ENCODE measurements around the gene CCDC87. TPM values are rescaled to one million over a fixed set of nuclear protein-coding genes. Genes with fewer than 3 reads are reported as not detected.
A peak's percentile ranks its signal among the peaks of the same experiment; 100 is the strongest.
"Not testable (repeated sequence)": the region's sequence is repeated elsewhere in the genome, so short reads cannot be mapped to it uniquely, and the experiment has no call there.

Gene CCDC87
- total and polyA plus RNA-seq, 5 donors from 2014 or later: 0.35 TPM; not detected in 4

DNA sequence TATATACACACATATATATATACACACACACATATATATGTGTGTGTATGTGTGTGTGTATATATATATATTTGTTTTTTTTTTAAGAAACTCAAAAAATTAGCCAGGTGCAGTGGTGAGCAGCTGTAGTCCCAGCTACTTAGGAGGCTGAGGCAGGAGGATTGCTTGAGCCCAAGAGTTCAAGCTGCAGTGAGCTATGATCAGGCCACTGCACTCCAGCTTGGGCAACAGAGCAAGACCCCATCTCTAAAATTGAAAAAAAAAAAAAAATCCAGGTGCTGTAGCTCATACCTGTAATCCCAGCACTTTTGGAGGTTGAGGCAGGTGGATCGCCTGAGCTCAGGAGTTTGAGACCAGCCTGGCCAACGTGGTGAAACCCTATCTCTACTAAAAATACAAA, 3.5 kb downstream of the CCDC87 start:
- not testable (repeated sequence) for DNase-seq; H3K9me3 Mint-ChIP-seq; H3K27me3 Mint-ChIP-seq; H3K27ac ChIP-seq (ENCODE audit: insufficient read depth, low read length, poor library complexity, severe bottlenecking); H3K4me3 Mint-ChIP-seq; H3K4me3 ChIP-seq (ENCODE audit: low read depth, low read length); H3K36me3 Mint-ChIP-seq; H3K27me3 ChIP-seq (ENCODE audit: control insufficient read depth, insufficient read depth, low read length); H3K36me3 ChIP-seq (ENCODE audit: control insufficient read depth, insufficient read depth, low read length); H3K9me3 ChIP-seq (ENCODE audit: control insufficient read depth in 2 of 2, low read length in 2 of 2); ATAC-seq (ENCODE audit: low read depth in 2 of 2); H3K27ac Mint-ChIP-seq
- H3K4me1 ChIP-seq (ENCODE audit: control insufficient read depth, insufficient read depth, low read length, poor library complexity, severe bottlenecking): peaks cover 11% of the 10 kb centered on the region
- H3K4me1 Mint-ChIP-seq: peaks cover 0 to 21% (median 9%) of the 10 kb centered on the region in 4 donors

DNA sequence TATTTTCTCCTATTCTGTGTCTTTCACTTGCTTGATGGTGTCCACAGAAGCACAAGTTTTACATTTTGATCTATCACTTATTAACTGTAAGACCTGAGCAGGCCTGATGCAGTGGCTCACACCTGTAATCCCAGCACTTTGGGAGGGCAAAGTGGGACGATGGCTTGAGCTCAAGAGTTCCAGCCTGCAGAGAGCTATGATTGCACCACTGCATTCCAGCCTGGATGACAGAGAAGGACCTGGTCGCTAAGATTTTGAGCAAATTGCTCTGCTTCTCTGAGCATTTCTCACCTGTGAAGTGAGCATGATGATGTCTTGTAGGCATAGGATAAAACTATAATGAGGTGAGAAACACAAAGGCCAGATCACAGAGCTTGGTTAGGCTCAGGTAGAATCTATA, 6.7 kb downstream of the CCDC87 start:
- no peaks in the 10 kb centered on the region for H3K4me1 Mint-ChIP-seq
- H3K36me3 Mint-ChIP-seq: no peaks in the 10 kb centered on the region
- Histone ChIP-seq H3K27ac (ENCODE audit: insufficient read depth, low read length, poor library complexity, severe bottlenecking) (no peak overlapping the region), H3K4me3 (ENCODE audit: low read depth, low read length) (no peak overlapping the region), H3K36me3 (ENCODE audit: control insufficient read depth, insufficient read depth, low read length) (no peaks in the 10 kb centered on the region), H3K4me1 (ENCODE audit: control insufficient read depth, insufficient read depth, low read length, poor library complexity, severe bottlenecking) (no peaks in the 10 kb centered on the region), H3K27me3 (ENCODE audit: control insufficient read depth, insufficient read depth, low read length) (no peaks in the 10 kb centered on the region), H3K9me3 (ENCODE audit: control insufficient read depth in 2 of 2, low read length in 2 of 2) (peaks cover 0 to 10% of the 10 kb centered on the region in 2 experiments)
- no peak overlapping the region for H3K27ac Mint-ChIP-seq
- DNase-seq (no peak), ATAC-seq (ENCODE audit: low read depth in 2 of 2) (no peak)
- peaks cover 0 to 8% (median 0%) of the 10 kb centered on the region in 7 donors for H3K9me3 Mint-ChIP-seq
- H3K27me3 Mint-ChIP-seq: peaks cover 4% of the 10 kb centered on the region
- H3K4me3 Mint-ChIP-seq: no peak overlapping the region

- H3K4me1 ChIP-seq (ENCODE audit: control insufficient read depth, insufficient read depth, low read length, poor library complexity, severe bottlenecking); H3K9me3 ChIP-seq (ENCODE audit: control insufficient read depth in 2 of 2, low read length in 2 of 2); H3K36me3 ChIP-seq (ENCODE audit: control insufficient read depth, insufficient read depth, low read length); H3K27me3 Mint-ChIP-seq; H3K9me3 Mint-ChIP-seq; H3K4me3 Mint-ChIP-seq; H3K27ac ChIP-seq (ENCODE audit: insufficient read depth, low read length, poor library complexity, severe bottlenecking); H3K4me3 ChIP-seq (ENCODE audit: low read depth, low read length); H3K4me1 Mint-ChIP-seq; H3K36me3 Mint-ChIP-seq; ATAC-seq (ENCODE audit: low read depth in 2 of 2); DNase-seq; H3K27ac Mint-ChIP-seq; H3K27me3 ChIP-seq (ENCODE audit: control insufficient read depth, insufficient read depth, low read length): not testable (repeated sequence)
Measured at GRCh38 chr11:66585447-66585846, 7.4 kb downstream of the CCDC87 start.

- H3K36me3 Mint-ChIP-seq; H3K9me3 Mint-ChIP-seq; H3K4me3 Mint-ChIP-seq; H3K36me3 ChIP-seq (ENCODE audit: control insufficient read depth, insufficient read depth, low read length); H3K27ac ChIP-seq (ENCODE audit: insufficient read depth, low read length, poor library complexity, severe bottlenecking); H3K27me3 ChIP-seq (ENCODE audit: control insufficient read depth, insufficient read depth, low read length); H3K9me3 ChIP-seq (ENCODE audit: control insufficient read depth in 2 of 2, low read length in 2 of 2); H3K4me1 Mint-ChIP-seq; H3K4me1 ChIP-seq (ENCODE audit: control insufficient read depth, insufficient read depth, low read length, poor library complexity, severe bottlenecking); DNase-seq; ATAC-seq (ENCODE audit: low read depth in 2 of 2); H3K4me3 ChIP-seq (ENCODE audit: low read depth, low read length); H3K27ac Mint-ChIP-seq: not testable (repeated sequence)
- H3K27me3 Mint-ChIP-seq: peaks cover 17% of the 10 kb centered on the region
Measured at GRCh38 chr11:66582565-66583147, 10.2 kb downstream of the CCDC87 start.

DNA sequence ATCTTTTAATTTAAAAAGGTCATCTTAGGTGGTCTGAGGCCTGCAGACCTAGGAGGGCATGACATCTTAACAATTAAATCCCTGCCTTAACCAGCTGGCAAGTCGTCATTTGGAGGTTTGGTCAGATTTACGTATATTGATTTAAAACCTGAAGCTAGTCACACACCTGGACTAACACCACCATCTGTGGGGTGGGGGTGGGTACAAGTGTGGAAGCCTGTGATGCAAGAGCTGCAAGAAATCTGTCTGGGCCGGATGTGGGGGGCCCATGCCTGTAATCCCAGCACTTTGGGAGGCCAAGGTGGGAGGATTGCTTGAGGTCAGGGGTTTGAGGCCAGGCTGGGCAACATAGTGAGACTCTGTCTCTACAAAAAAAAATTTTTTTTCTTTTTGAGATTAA, 11.6 kb downstream of the CCDC87 start:
- no peaks in the 10 kb centered on the region for H3K27me3 ChIP-seq (ENCODE audit: control insufficient read depth, insufficient read depth, low read length)
- no peak for DNase-seq
- Mint-ChIP-seq H3K27ac (no peak overlapping the region), H3K9me3 (peaks cover 0 to 8% (median 0%) of the 10 kb centered on the region in 7 donors), H3K4me1 (peaks cover 0 to 8% (median 0%) of the 10 kb centered on the region in 4 donors), H3K36me3 (no peaks in the 10 kb centered on the region), H3K27me3 (peaks cover 18% of the 10 kb centered on the region), H3K4me3 (no peak overlapping the region)
- peaks cover 4% of the 10 kb centered on the region for H3K4me1 ChIP-seq (ENCODE audit: control insufficient read depth, insufficient read depth, low read length, poor library complexity, severe bottlenecking)
- no peak overlapping the region for H3K27ac ChIP-seq (ENCODE audit: insufficient read depth, low read length, poor library complexity, severe bottlenecking)
- peaks cover 0 to 10% of the 10 kb centered on the region in 2 experiments for H3K9me3 ChIP-seq (ENCODE audit: control insufficient read depth in 2 of 2, low read length in 2 of 2)
- no peak overlapping the region for H3K4me3 ChIP-seq (ENCODE audit: low read depth, low read length)
- no peak for ATAC-seq (ENCODE audit: low read depth in 2 of 2)
- no peaks in the 10 kb centered on the region for H3K36me3 ChIP-seq (ENCODE audit: control insufficient read depth, insufficient read depth, low read length)

DNA sequence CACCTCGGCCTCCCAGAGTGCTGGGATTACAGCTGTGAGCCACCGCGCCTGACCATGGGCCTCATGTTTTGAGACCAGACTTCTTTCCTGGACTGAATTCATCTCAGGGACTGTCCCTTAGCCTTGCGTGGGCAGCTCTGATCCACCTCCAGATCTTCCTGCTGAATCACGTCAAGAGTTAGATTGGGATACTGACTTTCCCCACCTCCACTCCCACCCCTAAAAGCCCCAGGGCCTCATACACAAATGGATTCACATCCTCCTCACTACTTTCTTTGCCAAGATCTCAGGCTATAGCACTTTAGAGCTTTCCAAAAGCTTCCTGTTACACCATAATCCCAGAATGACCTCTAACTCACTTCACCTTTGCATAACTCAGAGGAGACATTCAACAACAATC, 12.1 kb downstream of the CCDC87 start:
- Histone ChIP-seq H3K27ac (ENCODE audit: insufficient read depth, low read length, poor library complexity, severe bottlenecking) (no peak overlapping the region), H3K4me1 (ENCODE audit: control insufficient read depth, insufficient read depth, low read length, poor library complexity, severe bottlenecking) (peaks cover 4% of the 10 kb centered on the region), H3K9me3 (ENCODE audit: control insufficient read depth in 2 of 2, low read length in 2 of 2) (peaks cover 0 to 10% of the 10 kb centered on the region in 2 experiments), H3K27me3 (ENCODE audit: control insufficient read depth, insufficient read depth, low read length) (no peaks in the 10 kb centered on the region), H3K36me3 (ENCODE audit: control insufficient read depth, insufficient read depth, low read length) (no peaks in the 10 kb centered on the region), H3K4me3 (ENCODE audit: low read depth, low read length) (no peak overlapping the region)
- peaks cover 0 to 8% (median 0%) of the 10 kb centered on the region in 4 donors for H3K4me1 Mint-ChIP-seq
- peaks cover 22% of the 10 kb centered on the region for H3K27me3 Mint-ChIP-seq
- H3K4me3 Mint-ChIP-seq: no peak overlapping the region
- H3K27ac Mint-ChIP-seq: no peak overlapping the region
- no peaks in the 10 kb centered on the region for H3K36me3 Mint-ChIP-seq
- ATAC-seq (ENCODE audit: low read depth in 2 of 2) (no peak), DNase-seq (no peak)
- H3K9me3 Mint-ChIP-seq: peaks cover 0 to 8% (median 0%) of the 10 kb centered on the region in 7 donors

- Histone ChIP-seq H3K4me3 (ENCODE audit: low read depth, low read length) (no peak overlapping the region), H3K36me3 (ENCODE audit: control insufficient read depth, insufficient read depth, low read length) (no peaks in the 10 kb centered on the region), H3K9me3 (ENCODE audit: control insufficient read depth in 2 of 2, low read length in 2 of 2) (peaks cover 0 to 10% of the 10 kb centered on the region in 2 experiments), H3K27ac (ENCODE audit: insufficient read depth, low read length, poor library complexity, severe bottlenecking) (no peak overlapping the region), H3K4me1 (ENCODE audit: control insufficient read depth, insufficient read depth, low read length, poor library complexity, severe bottlenecking) (peaks cover 4% of the 10 kb centered on the region), H3K27me3 (ENCODE audit: control insufficient read depth, insufficient read depth, low read length) (no peaks in the 10 kb centered on the region)
- peak; percentile 57 to 60 for ATAC-seq (ENCODE audit: low read depth in 2 of 2)
- peaks cover 0 to 8% (median 0%) of the 10 kb centered on the region in 7 donors for H3K9me3 Mint-ChIP-seq
- no peaks in the 10 kb centered on the region for H3K36me3 Mint-ChIP-seq
- peak overlapping the region in 1 of 3 donors; percentile 52 for H3K27ac Mint-ChIP-seq
- H3K27me3 Mint-ChIP-seq: peaks cover 39% of the 10 kb centered on the region
- peaks cover 0 to 8% (median 0%) of the 10 kb centered on the region in 4 donors for H3K4me1 Mint-ChIP-seq
- H3K4me3 Mint-ChIP-seq: no peak overlapping the region
- DNase-seq: peak; percentile 53 to 64 (median 63)
Measured at GRCh38 chr11:66579017-66579606, 13.8 kb downstream of the CCDC87 start.

DNA sequence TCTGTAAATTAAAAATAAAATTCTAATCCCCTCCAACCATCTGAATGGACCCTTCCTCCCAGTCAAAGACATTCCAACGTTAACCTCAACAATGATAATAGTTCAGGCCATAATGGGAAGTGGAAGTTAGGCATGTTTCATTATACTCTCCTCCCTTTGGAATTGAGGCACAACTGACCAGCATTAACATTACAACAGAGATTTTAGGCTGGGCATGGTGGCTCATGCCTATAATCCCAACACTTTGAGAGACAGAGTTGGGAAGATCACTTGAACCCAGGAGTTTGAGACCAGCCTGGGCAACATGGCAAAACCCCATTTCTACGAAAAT, 22.0 kb downstream of the CCDC87 start:
- Histone ChIP-seq H3K27me3 (ENCODE audit: control insufficient read depth, insufficient read depth, low read length) (no peaks in the 10 kb centered on the region), H3K9me3 (ENCODE audit: control insufficient read depth in 2 of 2, low read length in 2 of 2) (no peaks in the 10 kb centered on the region), H3K4me1 (ENCODE audit: control insufficient read depth, insufficient read depth, low read length, poor library complexity, severe bottlenecking) (peaks cover 12% of the 10 kb centered on the region), H3K27ac (ENCODE audit: insufficient read depth, low read length, poor library complexity, severe bottlenecking) (no peak overlapping the region), H3K4me3 (ENCODE audit: low read depth, low read length) (no peak overlapping the region), H3K36me3 (ENCODE audit: control insufficient read depth, insufficient read depth, low read length) (no peaks in the 10 kb centered on the region)
- no peak for DNase-seq
- ATAC-seq (ENCODE audit: low read depth in 2 of 2): no peak
- Mint-ChIP-seq H3K36me3 (no peaks in the 10 kb centered on the region), H3K4me1 (peaks cover 0 to 13% (median 1%) of the 10 kb centered on the region in 4 donors), H3K27ac (peak overlapping the region in 1 of 3 donors; percentile 23), H3K4me3 (no peak overlapping the region), H3K27me3 (peaks cover 37% of the 10 kb centered on the region), H3K9me3 (peaks cover 0 to 4% (median 0%) of the 10 kb centered on the region in 7 donors)

All from CD4-positive, CD25-positive, alpha-beta regulatory T cell (primary cell).